ENCODE data around the gene SMOC2.

- TF ChIP-seq, protein P1, sequence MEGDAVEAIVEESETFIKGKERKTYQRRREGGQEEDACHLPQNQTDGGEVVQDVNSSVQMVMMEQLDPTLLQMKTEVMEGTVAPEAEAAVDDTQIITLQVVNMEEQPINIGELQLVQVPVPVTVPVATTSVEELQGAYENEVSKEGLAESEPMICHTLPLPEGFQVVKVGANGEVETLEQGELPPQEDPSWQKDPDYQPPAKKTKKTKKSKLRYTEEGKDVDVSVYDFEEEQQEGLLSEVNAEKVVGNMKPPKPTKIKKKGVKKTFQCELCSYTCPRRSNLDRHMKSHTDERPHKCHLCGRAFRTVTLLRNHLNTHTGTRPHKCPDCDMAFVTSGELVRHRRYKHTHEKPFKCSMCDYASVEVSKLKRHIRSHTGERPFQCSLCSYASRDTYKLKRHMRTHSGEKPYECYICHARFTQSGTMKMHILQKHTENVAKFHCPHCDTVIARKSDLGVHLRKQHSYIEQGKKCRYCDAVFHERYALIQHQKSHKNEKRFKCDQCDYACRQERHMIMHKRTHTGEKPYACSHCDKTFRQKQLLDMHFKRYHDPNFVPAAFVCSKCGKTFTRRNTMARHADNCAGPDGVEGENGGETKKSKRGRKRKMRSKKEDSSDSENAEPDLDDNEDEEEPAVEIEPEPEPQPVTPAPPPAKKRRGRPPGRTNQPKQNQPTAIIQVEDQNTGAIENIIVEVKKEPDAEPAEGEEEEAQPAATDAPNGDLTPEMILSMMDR (optimal IDR thresholded peaks at IDR 0.05 in 1 of 3, IDR thresholded peaks at IDR 0.05 in 1 of 3, conservative IDR thresholded peaks at IDR 0.05 in 1 of 3; ENCODE audit: extremely low read depth in 1 of 3, insufficient read depth in 2 of 3, low read length in 3 of 3) = no peak
- TF ChIP-seq EZH2 (IDR thresholded peaks at IDR 0.05; ENCODE audit: low read length) = no peak
Measured at GRCh38 chr6:168581706-168582105, 140.7 kb downstream of the SMOC2 start.
